ENCODE measurements around the gene MYOCOS.
"Not testable (repeated sequence)": the region's sequence is repeated elsewhere in the genome, so short reads cannot be mapped to it uniquely, and the experiment has no call there.

Gene MYOCOS

DNA sequence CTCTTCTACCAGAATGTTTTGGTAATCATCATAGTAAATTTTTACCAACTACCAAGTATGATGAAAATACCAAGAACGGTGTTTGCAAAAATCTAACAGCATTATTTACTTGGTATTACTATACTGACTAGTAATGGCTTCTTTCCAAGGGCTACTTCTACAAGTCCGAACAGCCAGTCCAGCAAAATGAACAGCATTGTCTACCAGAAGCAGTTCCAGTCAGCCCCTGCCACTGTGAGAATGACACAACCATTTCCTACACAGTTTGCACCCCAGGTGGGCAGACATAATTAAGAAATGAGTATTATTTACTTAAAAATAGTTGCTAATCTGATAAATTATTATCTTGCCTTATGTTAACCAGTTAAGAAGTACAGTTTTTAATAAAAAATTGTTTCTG lies 33.8 kb upstream of the MYOCOS start:
- TF ChIP-seq, protein P1, sequence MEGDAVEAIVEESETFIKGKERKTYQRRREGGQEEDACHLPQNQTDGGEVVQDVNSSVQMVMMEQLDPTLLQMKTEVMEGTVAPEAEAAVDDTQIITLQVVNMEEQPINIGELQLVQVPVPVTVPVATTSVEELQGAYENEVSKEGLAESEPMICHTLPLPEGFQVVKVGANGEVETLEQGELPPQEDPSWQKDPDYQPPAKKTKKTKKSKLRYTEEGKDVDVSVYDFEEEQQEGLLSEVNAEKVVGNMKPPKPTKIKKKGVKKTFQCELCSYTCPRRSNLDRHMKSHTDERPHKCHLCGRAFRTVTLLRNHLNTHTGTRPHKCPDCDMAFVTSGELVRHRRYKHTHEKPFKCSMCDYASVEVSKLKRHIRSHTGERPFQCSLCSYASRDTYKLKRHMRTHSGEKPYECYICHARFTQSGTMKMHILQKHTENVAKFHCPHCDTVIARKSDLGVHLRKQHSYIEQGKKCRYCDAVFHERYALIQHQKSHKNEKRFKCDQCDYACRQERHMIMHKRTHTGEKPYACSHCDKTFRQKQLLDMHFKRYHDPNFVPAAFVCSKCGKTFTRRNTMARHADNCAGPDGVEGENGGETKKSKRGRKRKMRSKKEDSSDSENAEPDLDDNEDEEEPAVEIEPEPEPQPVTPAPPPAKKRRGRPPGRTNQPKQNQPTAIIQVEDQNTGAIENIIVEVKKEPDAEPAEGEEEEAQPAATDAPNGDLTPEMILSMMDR (IDR thresholded peaks at IDR 0.05; ENCODE audit: low read depth, low read length) = no peak
- no peak for DNase-seq (ENCODE audit: extremely low read depth, low read depth)

DNA sequence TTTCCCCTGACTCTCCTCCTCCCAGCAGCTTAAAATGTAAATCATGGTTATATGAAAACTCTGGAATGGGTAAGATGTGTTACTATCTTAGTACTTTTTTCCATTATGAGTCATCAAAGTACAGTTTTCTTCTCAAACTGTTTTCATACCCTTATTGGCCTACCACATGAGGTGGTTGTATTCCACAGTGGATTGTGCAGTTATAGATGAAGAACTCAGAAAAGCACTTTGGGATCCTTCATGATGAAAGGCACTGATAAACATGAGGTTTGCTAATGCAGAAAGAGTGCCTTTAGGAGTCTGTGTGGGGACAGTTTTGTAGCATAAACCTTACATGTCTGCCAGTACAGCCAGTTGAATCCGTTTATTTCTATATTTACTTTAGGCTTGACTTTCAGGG lies 32.0 kb upstream of the MYOCOS start:
- no peak for DNase-seq (ENCODE audit: extremely low read depth, low read depth)
- TF ChIP-seq, protein P1 (IDR thresholded peaks at IDR 0.05; ENCODE audit: low read depth, low read length) = no peak

DNA sequence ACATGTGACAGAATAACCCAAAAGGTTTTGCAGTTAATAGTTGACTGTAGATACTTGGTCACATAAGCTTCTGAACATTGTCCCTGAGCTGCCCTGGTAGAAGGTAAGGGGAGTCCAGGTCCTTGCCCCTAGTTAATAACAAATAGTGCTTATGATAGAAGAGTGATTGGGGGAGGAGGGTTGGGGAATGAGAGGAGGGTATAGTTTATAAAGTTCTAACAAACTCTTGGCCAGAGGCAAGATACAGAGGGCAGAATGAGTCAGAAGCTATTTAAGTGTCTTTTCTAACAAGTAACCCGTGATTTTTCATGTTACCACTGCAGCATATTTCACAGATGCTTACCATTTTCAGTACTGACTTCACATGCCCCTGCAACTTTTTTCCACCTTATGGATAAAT lies 26.7 kb upstream of the MYOCOS start:
- DNase-seq (ENCODE audit: extremely low read depth, low read depth) = no peak
- TF ChIP-seq, protein P1 (IDR thresholded peaks at IDR 0.05; ENCODE audit: low read depth, low read length) = no peak

DNA sequence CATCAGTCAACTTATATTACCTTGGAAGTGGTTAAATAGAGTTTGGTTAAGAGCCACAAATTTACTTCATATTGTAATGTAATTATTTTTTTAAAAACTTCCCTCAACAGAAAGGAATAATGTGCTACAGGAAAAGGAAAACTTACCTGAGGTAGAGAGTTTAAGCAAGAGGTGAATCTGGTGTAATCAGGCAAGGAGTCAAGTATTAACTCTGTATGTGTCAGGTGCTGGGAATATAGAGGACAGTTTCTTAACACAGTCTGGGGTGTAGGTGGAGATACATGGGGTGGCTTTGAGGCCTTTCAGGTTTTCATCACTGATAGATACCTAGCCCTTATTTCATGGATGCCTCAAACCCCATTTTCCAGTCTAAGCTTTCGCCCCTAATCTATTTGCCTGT lies 25.9 kb upstream of the MYOCOS start:
- no peak for DNase-seq (ENCODE audit: extremely low read depth, low read depth)
- TF ChIP-seq, protein P1 (IDR thresholded peaks at IDR 0.05; ENCODE audit: low read depth, low read length) = no peak

DNA sequence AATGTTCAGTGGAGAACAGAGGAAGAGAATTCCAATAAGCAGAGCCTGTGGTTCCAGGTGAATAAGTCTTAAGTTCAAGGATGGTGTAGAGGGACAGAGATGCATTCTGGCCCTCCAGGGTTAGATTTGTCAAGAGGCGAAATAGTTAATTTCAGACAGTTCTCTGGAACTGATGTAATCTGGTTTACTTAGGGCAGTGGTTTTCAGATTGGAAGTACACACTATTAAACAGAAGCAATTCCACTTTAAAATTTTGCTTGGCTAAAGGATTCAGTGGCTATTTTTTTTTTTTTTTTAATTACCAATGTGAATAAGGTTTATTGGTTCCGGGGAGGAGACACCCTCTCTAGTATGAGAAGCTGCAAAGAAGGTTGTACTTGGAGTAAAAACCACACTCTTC lies 25.3 kb upstream of the MYOCOS start:
- TF ChIP-seq, protein P1 (IDR thresholded peaks at IDR 0.05; ENCODE audit: low read depth, low read length) = no peak
- DNase-seq (ENCODE audit: extremely low read depth, low read depth) = no peak

DNA sequence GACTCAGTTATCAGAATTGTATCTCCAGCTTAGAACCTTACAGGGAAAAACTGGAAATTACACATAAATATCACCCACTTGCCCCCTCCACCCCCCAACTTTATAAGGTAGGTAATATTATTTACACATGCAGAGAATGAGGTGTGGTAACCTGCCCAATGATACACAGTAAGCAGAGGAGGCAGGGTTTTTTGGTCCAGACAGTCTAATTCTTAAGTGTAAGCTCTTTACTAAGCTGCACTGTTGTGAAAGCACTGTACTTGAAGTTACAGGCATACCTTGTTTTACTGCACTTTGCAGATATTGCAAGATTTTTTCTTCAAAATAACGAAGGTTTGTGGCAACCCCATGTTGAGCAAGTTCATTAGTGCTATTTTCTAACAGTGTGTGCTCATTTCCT lies 24.8 kb upstream of the MYOCOS start:
- TF ChIP-seq, protein P1 (IDR thresholded peaks at IDR 0.05; ENCODE audit: low read depth, low read length) = no peak
- no peak for DNase-seq (ENCODE audit: extremely low read depth, low read depth)

DNA sequence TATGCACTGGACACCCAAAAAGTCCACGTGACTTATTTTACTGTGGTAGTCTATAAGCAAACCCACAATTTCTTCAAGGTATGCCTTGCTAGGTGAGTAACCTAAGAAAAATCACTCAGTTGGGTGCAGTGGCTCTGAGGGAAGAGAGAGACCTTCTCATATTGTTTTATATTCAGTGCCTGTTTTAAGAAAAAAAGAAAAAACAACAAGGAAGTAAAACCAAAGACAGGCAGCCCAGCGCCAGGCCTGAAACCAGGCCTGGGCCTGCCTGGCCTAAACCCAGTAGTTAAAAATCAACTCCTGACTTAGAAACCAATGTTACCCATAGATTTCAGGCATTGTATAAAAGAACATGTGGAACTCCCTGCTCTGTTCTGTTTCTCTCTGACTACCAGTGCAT lies 21.7 kb upstream of the MYOCOS start:
- not testable (repeated sequence) for DNase-seq (ENCODE audit: extremely low read depth, low read depth)

DNA sequence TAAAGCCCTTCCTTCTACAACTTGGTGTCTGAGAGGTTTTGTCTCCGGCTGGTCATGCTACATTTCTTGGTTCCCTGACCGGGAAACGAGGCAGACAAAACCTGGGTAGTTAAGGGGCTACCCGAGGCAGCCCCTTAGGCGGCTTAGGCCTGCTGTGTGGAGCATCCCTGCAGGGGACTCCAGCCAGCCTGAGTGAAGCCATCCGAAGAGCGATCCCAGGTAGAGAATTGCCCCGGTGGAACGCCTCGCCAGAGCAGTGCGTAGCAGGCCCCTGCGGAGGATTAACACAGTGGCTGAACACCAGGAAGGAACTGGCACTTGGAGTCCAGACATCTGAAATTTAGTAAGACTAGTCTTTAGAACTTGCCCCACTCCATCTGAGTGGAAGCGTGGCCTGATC lies 21.2 kb upstream of the MYOCOS start:
- no peak for DNase-seq (ENCODE audit: extremely low read depth, low read depth)
- TF ChIP-seq, protein P1 (IDR thresholded peaks at IDR 0.05; ENCODE audit: low read depth, low read length) = no peak

DNA sequence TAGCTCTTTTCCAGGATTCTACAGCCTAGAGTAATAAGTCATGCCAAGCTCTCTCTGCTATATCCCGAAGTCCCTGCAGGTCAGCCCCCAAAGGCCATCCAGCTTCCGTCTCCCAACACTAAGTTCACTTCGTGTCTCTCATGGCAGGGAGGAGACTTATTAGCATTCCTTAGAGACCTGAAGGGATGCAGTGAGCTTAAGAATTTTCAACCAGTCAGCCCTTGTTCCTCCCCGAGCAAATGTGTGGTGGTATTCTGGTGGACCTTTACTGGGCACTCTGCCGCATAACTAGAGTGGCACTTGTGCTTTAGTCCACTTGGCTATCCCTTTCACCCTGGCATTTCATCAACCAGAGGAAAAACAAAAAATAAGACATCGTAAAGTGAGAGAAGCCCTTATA lies 19.0 kb upstream of the MYOCOS start:
- not testable (repeated sequence) for DNase-seq (ENCODE audit: extremely low read depth, low read depth)

All from AG09319 (cell line).